GM12875 (cell line): Measurements from ENCODE around the gene TMEM18.

ENCODE experiments used
- H3K4me3 ChIP-seq: one replicate; pipeline ENCODE4 v1.5.1; 2011; ENCODE audit warnings: low read depth, low read length, control low read depth
- CTCF ChIP-seq: IDR thresholded peaks from 2 replicates; pipeline ENCODE4 v1.5.1; 2011; ENCODE audit warnings: low read depth, mild to moderate bottlenecking, control low read depth, inconsistent platforms, low read length, moderate library complexity, borderline replicate concordance; ENCODE audit not compliant: insufficient read depth

The TMEM18 gene

DNA sequence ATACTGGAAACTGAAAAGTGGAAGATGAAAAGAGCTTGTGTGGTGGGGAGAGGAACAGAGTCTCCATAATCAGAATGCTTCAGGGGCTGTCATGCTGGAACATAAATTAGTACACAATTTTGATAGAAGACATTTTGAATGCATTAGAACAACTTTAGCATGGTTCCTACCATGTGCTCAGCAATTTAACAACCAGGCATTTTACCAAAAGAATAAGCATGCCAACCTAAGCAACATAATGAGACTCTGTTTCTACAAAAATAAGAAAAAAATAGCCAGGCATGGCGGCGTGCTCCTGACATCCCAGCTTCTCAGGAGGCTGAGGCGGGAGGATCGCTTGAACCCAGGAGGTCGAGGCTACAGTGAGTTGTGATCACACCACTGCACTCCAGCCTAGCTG, 40.5 kb upstream of the TMEM18 start:
- no peak for TF ChIP-seq CTCF
- H3K4me3 ChIP-seq: no peak overlapping the region

DNA sequence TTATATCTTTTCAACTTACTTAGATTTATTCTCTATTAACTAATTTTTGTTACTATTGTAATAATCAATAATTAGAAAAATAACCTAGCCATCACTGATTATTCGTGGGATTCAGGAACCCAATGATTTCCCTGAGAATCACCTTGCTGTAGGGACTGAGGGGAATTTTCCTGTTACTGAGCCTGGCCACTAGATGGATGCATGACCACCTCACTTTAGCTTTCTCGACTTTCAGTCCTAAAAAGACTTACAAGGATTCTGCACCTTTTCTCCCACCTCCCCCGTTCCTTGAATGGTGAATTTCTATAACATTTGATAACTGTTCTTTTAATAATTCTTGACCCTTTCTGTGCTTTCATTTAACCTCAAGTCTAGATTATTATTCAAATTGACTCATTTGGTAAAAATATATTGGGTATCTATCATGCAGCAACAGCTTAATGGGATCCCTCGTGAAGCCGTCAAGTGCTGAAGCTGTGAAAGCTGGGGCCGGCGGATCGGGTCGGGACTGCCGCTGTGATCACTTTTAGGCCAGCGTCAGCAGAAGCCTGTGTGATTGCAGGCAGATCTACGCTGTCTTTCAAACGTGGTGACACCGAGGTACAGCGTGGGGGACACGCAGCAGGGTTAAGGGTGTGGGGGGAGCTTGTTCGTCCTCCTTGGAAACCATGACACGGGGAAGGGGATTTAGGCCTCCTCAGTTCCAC, 38.8 kb upstream of the TMEM18 start:
- no peak overlapping the region for H3K4me3 ChIP-seq
- peak; percentile 2; the same call in 1 of the 2 replicates for TF ChIP-seq CTCF

DNA sequence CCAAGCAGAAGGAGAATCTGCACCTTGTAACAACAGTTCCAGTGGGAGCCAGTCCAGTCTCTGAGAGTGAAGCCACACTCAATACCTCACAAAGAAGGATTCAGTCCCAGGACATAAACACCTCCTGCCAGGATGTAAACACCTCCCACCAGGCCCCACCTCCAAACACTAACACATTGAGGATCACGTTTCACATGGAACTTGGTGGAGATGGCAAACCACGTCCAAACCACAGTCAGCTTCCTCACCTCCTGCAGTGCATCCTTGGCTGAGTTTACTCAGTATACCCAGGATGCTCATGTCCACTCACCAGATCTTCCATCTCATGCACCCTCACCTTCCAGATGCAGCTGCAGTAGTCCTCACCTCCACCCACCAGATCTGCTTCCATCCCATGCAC, 37.8 kb upstream of the TMEM18 start:
- no peak for TF ChIP-seq CTCF
- no peak overlapping the region for H3K4me3 ChIP-seq

GRCh38 chr2:714005-714741, 37.0 kb upstream of the TMEM18 start:
- TF ChIP-seq CTCF: peak; percentile 85

DNA sequence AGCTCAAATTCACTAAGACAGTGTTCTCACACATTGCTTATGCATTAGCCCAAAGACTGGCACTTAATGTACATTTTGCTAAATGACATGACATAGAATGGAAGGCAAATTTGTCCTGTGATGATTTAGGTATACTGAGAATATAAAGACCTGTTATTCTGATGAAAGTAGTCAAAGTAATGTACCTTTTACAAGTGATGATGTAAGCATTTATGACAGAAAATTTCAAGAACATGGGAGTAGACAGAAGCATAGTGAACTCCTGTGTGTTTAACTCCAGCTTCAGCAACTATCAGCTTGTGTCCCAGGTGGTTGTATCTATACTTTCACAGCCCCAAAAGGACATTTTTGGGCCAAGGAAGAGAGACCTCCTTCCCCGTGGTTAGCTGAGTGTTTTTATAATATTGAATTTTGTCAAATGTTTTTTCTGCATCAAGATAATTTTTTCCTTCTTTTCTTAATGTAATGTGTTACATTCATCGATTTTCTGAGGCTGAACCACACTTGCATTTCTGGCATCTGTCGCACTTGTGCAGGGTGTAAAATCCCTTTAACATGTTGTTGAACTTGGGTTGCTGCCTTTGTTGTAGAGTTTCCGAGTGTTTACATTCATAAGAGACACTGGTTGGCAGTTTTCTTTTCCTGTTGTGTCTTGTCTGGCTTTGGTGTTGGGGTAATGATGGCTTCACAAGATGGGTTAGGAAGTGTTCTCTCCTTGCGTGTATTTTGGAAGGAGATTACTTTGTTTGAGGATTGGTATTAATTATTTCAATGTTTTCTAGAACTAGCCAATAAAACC, 33.9 kb upstream of the TMEM18 start:
- H3K4me3 ChIP-seq: no peak overlapping the region
- TF ChIP-seq CTCF: no peak

More at GRCh38 chr2:714005-714741, 37.0 kb upstream of the TMEM18 start:
- H3K4me3 ChIP-seq: no peak overlapping the region

DNA sequence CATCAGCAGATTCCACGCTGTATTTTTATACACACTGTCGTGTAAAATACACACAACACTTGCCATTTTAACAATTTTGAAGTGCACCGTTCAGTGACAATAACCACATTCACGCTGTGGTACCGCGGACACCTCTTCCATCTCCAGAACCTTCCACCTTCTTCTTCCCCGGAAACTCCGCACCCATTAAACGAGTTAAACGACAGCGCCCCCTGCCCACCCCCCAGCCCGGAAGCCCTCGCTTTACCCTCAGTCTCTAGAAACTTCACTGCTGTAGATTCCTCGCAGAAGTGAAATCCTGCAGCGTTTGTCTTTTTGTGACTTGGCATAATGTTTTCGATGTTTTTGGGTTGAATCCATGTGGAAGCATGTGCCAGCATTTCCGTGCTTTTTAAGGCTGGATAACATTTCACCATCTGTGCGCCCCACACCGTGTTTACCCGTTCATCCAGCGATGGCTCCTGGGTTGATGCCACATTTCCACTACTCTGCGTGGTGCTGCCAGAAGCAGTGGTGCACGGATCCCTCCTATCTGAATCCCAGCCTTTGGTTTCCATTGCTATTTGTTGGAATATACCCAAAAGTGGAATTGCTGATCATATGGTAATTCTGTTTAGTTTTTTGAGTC, 32.0 kb upstream of the TMEM18 start:
- TF ChIP-seq CTCF: no peak
- no peak overlapping the region for H3K4me3 ChIP-seq
